Measurements from ENCODE around the gene CATSPERB. TPM values are rescaled to one million over a fixed set of nuclear protein-coding genes. Genes with fewer than 3 reads are reported as not detected.

Gene CATSPERB
- total RNA-seq, 2 donors from 2014 or later = 1.2 to 2.3 TPM

GRCh38 chr14:91727121-91727520 is 4.8 kb downstream of the CATSPERB start:
- TF ChIP-seq POLR2AphosphoS5 (IDR thresholded peaks at IDR 0.05) (no peak), POLR2A (IDR thresholded peaks at IDR 0.05) (no peak), CTCF (IDR thresholded peaks at IDR 0.05) (no peak)
- whole genome bisulfite sequencing = 49% methylated on average over 2 of the region's 2 CpGs
- Histone ChIP-seq H3K27ac (no peak overlapping the region), H3K4me3 (no peak overlapping the region), H3K27me3 (replicated peaks; ENCODE audit: insufficient read depth) (no peaks in the 10 kb centered on the region), H3K4me1 (replicated peaks) (no peaks in the 10 kb centered on the region), H3K9me3 (no peaks in the 10 kb centered on the region), H3K36me3 (no peaks in the 10 kb centered on the region)
- no peak for DNase-seq (ENCODE audit: low spot score)
- intact Hi-C loops (cut with DNase I) = no loop called here

GRCh38 chr14:91723501-91723900 is 8.4 kb downstream of the CATSPERB start:
- no peak for DNase-seq (ENCODE audit: low spot score)
- no peaks in the 10 kb centered on the region for H3K36me3 ChIP-seq
- no peaks in the 10 kb centered on the region for H3K9me3 ChIP-seq
- intact Hi-C loops (cut with DNase I) = no loop called here
- no peaks in the 10 kb centered on the region for H3K4me1 ChIP-seq (replicated peaks)
- no peak overlapping the region for H3K4me3 ChIP-seq
- H3K27ac ChIP-seq = no peak overlapping the region
- TF ChIP-seq POLR2AphosphoS5 (IDR thresholded peaks at IDR 0.05) (no peak), POLR2A (IDR thresholded peaks at IDR 0.05) (no peak), CTCF (IDR thresholded peaks at IDR 0.05) (no peak)
- no peaks in the 10 kb centered on the region for H3K27me3 ChIP-seq (replicated peaks; ENCODE audit: insufficient read depth)
- WGBS = 90% methylated on average over 2 of the region's 2 CpGs

GRCh38 chr14:91722386-91722785 is 9.5 kb downstream of the CATSPERB start:
- Histone ChIP-seq H3K27ac (no peak overlapping the region), H3K36me3 (no peaks in the 10 kb centered on the region), H3K9me3 (no peaks in the 10 kb centered on the region), H3K4me3 (no peak overlapping the region), H3K4me1 (replicated peaks) (no peaks in the 10 kb centered on the region), H3K27me3 (replicated peaks; ENCODE audit: insufficient read depth) (no peaks in the 10 kb centered on the region)
- TF ChIP-seq CTCF (IDR thresholded peaks at IDR 0.05) (no peak), POLR2AphosphoS5 (IDR thresholded peaks at IDR 0.05) (no peak), POLR2A (IDR thresholded peaks at IDR 0.05) (no peak)
- DNase-seq (ENCODE audit: low spot score) = no peak
- intact Hi-C loops (cut with DNase I) = no loop called here

- H3K4me1 ChIP-seq (replicated peaks) = no peaks in the 10 kb centered on the region
- H3K4me3 ChIP-seq = no peak overlapping the region
- WGBS = 39% methylated on average over 3 of the region's 3 CpGs
- H3K27me3 ChIP-seq (replicated peaks; ENCODE audit: insufficient read depth) = no peaks in the 10 kb centered on the region
- no peak for DNase-seq (ENCODE audit: low spot score)
- H3K9me3 ChIP-seq = no peaks in the 10 kb centered on the region
- TF ChIP-seq CTCF (IDR thresholded peaks at IDR 0.05) = no peak
- no peak for TF ChIP-seq POLR2AphosphoS5 (IDR thresholded peaks at IDR 0.05)
- no peak for TF ChIP-seq POLR2A (IDR thresholded peaks at IDR 0.05)
- H3K27ac ChIP-seq = no peak overlapping the region
- H3K36me3 ChIP-seq = no peaks in the 10 kb centered on the region
- intact Hi-C loops (cut with DNase I) = no loop called here
These were observed 12.0 kb downstream of the CATSPERB start for GRCh38 chr14:91719839-91720238.

- intact Hi-C loops (cut with DNase I) = no loop called here
- 75% methylated on average over 1 of the region's 1 CpG for WGBS
- no peak for TF ChIP-seq POLR2A (IDR thresholded peaks at IDR 0.05)
- TF ChIP-seq CTCF (IDR thresholded peaks at IDR 0.05) = no peak
- no peak for TF ChIP-seq POLR2AphosphoS5 (IDR thresholded peaks at IDR 0.05)
These were observed 14.9 kb downstream of the CATSPERB start for GRCh38 chr14:91716999-91717398.

More at GRCh38 chr14:91716999-91717398, 14.9 kb downstream of the CATSPERB start:
- no peak for DNase-seq (ENCODE audit: low spot score)
- H3K4me1 ChIP-seq (replicated peaks) = no peaks in the 10 kb centered on the region
- H3K27me3 ChIP-seq (replicated peaks; ENCODE audit: insufficient read depth) = no peaks in the 10 kb centered on the region
- H3K27ac ChIP-seq = no peak overlapping the region
- no peak overlapping the region for H3K4me3 ChIP-seq
- no peaks in the 10 kb centered on the region for H3K9me3 ChIP-seq
- no peaks in the 10 kb centered on the region for H3K36me3 ChIP-seq
